Adrenal gland (tissue), 12 donors: Measurements from ENCODE around the gene RTN4. TPM values are rescaled to one million over a fixed set of nuclear protein-coding genes. Genes with fewer than 3 reads are reported as not detected.

Source experiments
- DNase-seq, 7 donors: peaks; one replicate each; pipeline ENCODE4 v3.0.0-alpha.2; 2019 to 2020
- H3K27ac ChIP-seq, 5 donors: fragments of 200-600 bp; sonication (generic) in 4 of 5; 1 replicate in 3 of 5; 2 replicates in 2 of 5; pipeline versions ENCODE4 v1.5.1 to v1.8.0; 2016 to 2020; ENCODE audit warnings: mild to moderate bottlenecking in 1 of 5
- H3K27me3 ChIP-seq: fragments of 200-600 bp; 2 replicates; pipeline ENCODE4 v1.8.0; 2021
- H3K36me3 ChIP-seq, 2 donors: fragments of 200-600 bp; replicated peaks in 1 of 2; 1 replicate in 1 of 2; 2 replicates in 1 of 2; pipeline versions ENCODE4 v1.5.1 to v1.8.0; 2018 to 2022
- H3K4me1 ChIP-seq, 2 donors: fragments of 200-600 bp; replicated peaks in 1 of 2; 1 replicate in 1 of 2; 2 replicates in 1 of 2; pipeline versions ENCODE4 v1.5.1 to v1.8.0; 2018 to 2021
- H3K4me3 ChIP-seq, 4 donors: fragments of 200-600 bp; sonication (generic) in 3 of 4; one replicate each; pipeline ENCODE4 v1.5.1; 2016 to 2018
- H3K9me3 ChIP-seq, 3 donors: fragments of 200-600 bp; sonication (generic) in 1 of 3; replicated peaks in 1 of 3; 1 replicate in 2 of 3; 2 replicates in 1 of 3; pipeline versions ENCODE4 v1.5.1 to v1.8.0; 2016 to 2021
- CTCF ChIP-seq, 6 experiments: fragments of 450-650 bp in 4 of 6; fragments of 200-600 bp in 2 of 6; sonication (generic) in 1 of 6; IDR thresholded peaks; 1 replicate in 5 of 6; 2 replicates in 1 of 6; pipeline versions ENCODE4 v1.5.1 to v1.8.0; 2016 to 2021; ENCODE audit warnings: antibody characterized with exemption in 6 of 6, mild to moderate bottlenecking in 2 of 6, moderate library complexity in 1 of 6
- POLR2A ChIP-seq, 2 donors: fragments of 450-650 bp; IDR thresholded peaks; one replicate each; pipeline ENCODE4 v1.6.1; 2017; ENCODE audit warnings: antibody characterized with exemption in 2 of 2, mild to moderate bottlenecking in 2 of 2, moderate library complexity in 1 of 2
- WGBS, 4 donors: extraction: QIAGEN DNeasy Blood & Tissue Kit in 2 of 4; methylation state at CpG; one replicate each; pipeline versions ENCODE4 v1.1.5 to v1.1.7; 2013 to 2017; 5-methylcytosine and 5-hydroxymethylcytosine counted together
- intact Hi-C, 2 donors: fragments of 100-400 bp; cut with DNase I; formaldehyde crosslinking; loops; one replicate each; pipeline versions ENCODE4 v1.14.1 to v1.15.0; 2022 to 2023
- polyA plus RNA-seq, 3 donors: library from polyadenylated mRNA; stranded (reverse); fragments of 200-250 nt in 2 of 3; fragments of 350-450 nt in 1 of 3; fragmentation: Illumina TruSeq in 1 of 3; extraction: RNeasy Lipid Tissue Mini Kit (QIAGEN cat#74804) in 1 of 3; gene quantifications; one replicate each; pipeline ENCODE4 v1.2.3, GENCODE V29; 2013 to 2014
- total RNA-seq, 9 donors: library from RNA; depleted of rRNA in 4 of 9; stranded (reverse); fragments of >200 nt in 4 of 9; fragments of 120-200 nt in 1 of 9; fragmentation: NEBNext Ultra II Directional in 1 of 9; extraction: Animal tissue kit (Norgen Biotek cat#: 25700) in 1 of 9; gene quantifications; one replicate each; pipeline versions ENCODE4 v1.1.0 to v1.2.4, GENCODE V29; 2013 to 2023
- donor health status: healthy with polysubstance abuse.
- donor health status: Bipolar disorder and iron deficiency.
- donor health status: DM: yes; HTN: yes; CAD: no.
- donor health status: DM: no; HTN: no; CAD: no.
- donor health status: DM: no; HTN: no; CAD: no.
- donor health status: DM: yes; HTN: yes; CAD: no.

Gene RTN4
- total and polyA plus RNA-seq, 12 donors = 114 to 694 (median 444) TPM

GRCh38 chr2:54963476-54963875 is 86.8 kb downstream of the RTN4 start:
- peaks cover 0 to 6% of the 10 kb centered on the region in 2 donors for H3K4me1 ChIP-seq
- no peak for DNase-seq
- intact Hi-C loops = no loop called here
- TF ChIP-seq POLR2A (IDR thresholded peaks at IDR 0.05) = no peak
- no peak for TF ChIP-seq CTCF (IDR thresholded peaks at IDR 0.05)
- no peaks in the 10 kb centered on the region for H3K9me3 ChIP-seq
- WGBS, 4 donors = 86 to 100% (median 96%) methylated on average over 2 of the region's 2 CpGs
- no peak overlapping the region for H3K4me3 ChIP-seq
- H3K36me3 ChIP-seq = peaks cover 0 to 8% of the 10 kb centered on the region in 2 donors
- no peaks in the 10 kb centered on the region for H3K27me3 ChIP-seq
- H3K27ac ChIP-seq = peak overlapping the region in 1 of 5 donors; percentile 53

GRCh38 chr2:54962935-54963440 is 87.3 kb downstream of the RTN4 start:
- H3K27ac ChIP-seq = peak overlapping the region in 1 of 5 donors; percentile 53
- intact Hi-C loops = no loop called here
- no peaks in the 10 kb centered on the region for H3K27me3 ChIP-seq
- H3K4me1 ChIP-seq = peaks cover 0 to 6% of the 10 kb centered on the region in 2 donors
- WGBS, 4 donors = 78 to 87% (median 85%) methylated on average over 3 of the region's 3 CpGs
- TF ChIP-seq CTCF (IDR thresholded peaks at IDR 0.05) = no peak
- TF ChIP-seq POLR2A (IDR thresholded peaks at IDR 0.05) = no peak
- no peaks in the 10 kb centered on the region for H3K9me3 ChIP-seq
- H3K4me3 ChIP-seq = no peak overlapping the region
- H3K36me3 ChIP-seq = peaks cover 0 to 4% of the 10 kb centered on the region in 2 donors
- no peak for DNase-seq

- H3K27me3 ChIP-seq = no peaks in the 10 kb centered on the region
- H3K4me3 ChIP-seq = no peak overlapping the region
- DNase-seq = no peak
- no peaks in the 10 kb centered on the region for H3K9me3 ChIP-seq
- intact Hi-C loops = no loop called here
- TF ChIP-seq POLR2A (IDR thresholded peaks at IDR 0.05) (no peak), CTCF (IDR thresholded peaks at IDR 0.05) (no peak)
- WGBS, 4 donors = 90 to 94% (median 92%) methylated on average over 13 of the region's 13 CpGs
- H3K36me3 ChIP-seq = no peaks in the 10 kb centered on the region
- H3K27ac ChIP-seq = no peak overlapping the region
- peaks cover 0 to 6% of the 10 kb centered on the region in 2 donors for H3K4me1 ChIP-seq
These were observed 87.7 kb downstream of the RTN4 start for GRCh38 chr2:54962511-54962910.

- TF ChIP-seq CTCF (IDR thresholded peaks at IDR 0.05) = no peak
- TF ChIP-seq POLR2A (IDR thresholded peaks at IDR 0.05) = no peak
- WGBS, 4 donors = 90 to 94% (median 93%) methylated on average over 6 to 7 of the region's 7 CpGs
These were observed 90.1 kb downstream of the RTN4 start for GRCh38 chr2:54960164-54960563.

More at GRCh38 chr2:54960164-54960563, 90.1 kb downstream of the RTN4 start:
- no peaks in the 10 kb centered on the region for H3K36me3 ChIP-seq
- H3K4me1 ChIP-seq = no peaks in the 10 kb centered on the region
- no peaks in the 10 kb centered on the region for H3K9me3 ChIP-seq
- H3K27me3 ChIP-seq = no peaks in the 10 kb centered on the region
- no peak overlapping the region for H3K4me3 ChIP-seq
- H3K27ac ChIP-seq = no peak overlapping the region
- DNase-seq = no peak
- intact Hi-C loops = no loop called here
